NK-92 (cell line): ENCODE measurements around the gene PPP4C.
"Not testable (repeated sequence)": the region's sequence is repeated elsewhere in the genome, so short reads cannot be mapped to it uniquely, and the experiment has no call there.

Experiments
- DNase-seq: peaks from one replicate; lab custom pipeline; 2025; ENCODE audit not compliant: unreplicated experiment; lab: John Stamatoyannopoulos, UW

PPP4C gene

GRCh38 chr16:30096105-30096861 lies 20.5 kb downstream of the PPP4C start, which contains the start of gene YPEL3:
TSS of gene YPEL3 (minus strand) at chr16:30096213. CDS start at chr16:30095482, 731 bp downstream.
- peak; percentile 22 for DNase-seq

- no peak for DNase-seq
These were observed 21.2 kb downstream of the PPP4C start for GRCh38 chr16:30096862-30097563.

GRCh38 chr16:30104090-30104489 lies 28.3 kb downstream of the PPP4C start:
- DNase-seq: no peak

GRCh38 chr16:30104492-30104891 lies 28.7 kb downstream of the PPP4C start:
- no peak for DNase-seq

- no peak for DNase-seq
These were observed 32.5 kb downstream of the PPP4C start for GRCh38 chr16:30108059-30108850.

- DNase-seq: no peak
These were observed 34.9 kb downstream of the PPP4C start for GRCh38 chr16:30110661-30111060.

GRCh38 chr16:30112197-30113030 lies 36.6 kb downstream of the PPP4C start:
- DNase-seq: no peak

- no peak for DNase-seq
These were observed 37.4 kb downstream of the PPP4C start, which contains the start of gene GDPD3 for GRCh38 chr16:30113031-30113710. TSS of gene GDPD3 (minus strand) at chr16:30113537. CDS start at chr16:30113478, 59 bp downstream.

- no peak for DNase-seq
These were observed 38.0 kb downstream of the PPP4C start for GRCh38 chr16:30113711-30114333.

- DNase-seq: no peak
These were observed 38.6 kb downstream of the PPP4C start for GRCh38 chr16:30114411-30114810.

- DNase-seq: not testable (repeated sequence)
These were observed 39.0 kb downstream of the PPP4C start for GRCh38 chr16:30114833-30115232.

- DNase-seq: no peak
These were observed 39.4 kb downstream of the PPP4C start for GRCh38 chr16:30115238-30115637.

GRCh38 chr16:30116291-30117207 lies 40.8 kb downstream of the PPP4C start:
- DNase-seq: no peak

GRCh38 chr16:30117768-30118167 lies 42.0 kb downstream of the PPP4C start:
- no peak for DNase-seq

- no peak for DNase-seq
These were observed 43.6 kb downstream of the PPP4C start for GRCh38 chr16:30119428-30119827.

GRCh38 chr16:30120340-30121105 lies 44.7 kb downstream of the PPP4C start:
- no peak for DNase-seq

GRCh38 chr16:30121741-30122571 lies 46.2 kb downstream of the PPP4C start:
- DNase-seq: no peak
